ENCODE measurements around the gene SNAP29.
"Not testable (repeated sequence)": the region's sequence is repeated elsewhere in the genome, so short reads cannot be mapped to it uniquely, and the experiment has no call there.

The SNAP29 gene

DNA sequence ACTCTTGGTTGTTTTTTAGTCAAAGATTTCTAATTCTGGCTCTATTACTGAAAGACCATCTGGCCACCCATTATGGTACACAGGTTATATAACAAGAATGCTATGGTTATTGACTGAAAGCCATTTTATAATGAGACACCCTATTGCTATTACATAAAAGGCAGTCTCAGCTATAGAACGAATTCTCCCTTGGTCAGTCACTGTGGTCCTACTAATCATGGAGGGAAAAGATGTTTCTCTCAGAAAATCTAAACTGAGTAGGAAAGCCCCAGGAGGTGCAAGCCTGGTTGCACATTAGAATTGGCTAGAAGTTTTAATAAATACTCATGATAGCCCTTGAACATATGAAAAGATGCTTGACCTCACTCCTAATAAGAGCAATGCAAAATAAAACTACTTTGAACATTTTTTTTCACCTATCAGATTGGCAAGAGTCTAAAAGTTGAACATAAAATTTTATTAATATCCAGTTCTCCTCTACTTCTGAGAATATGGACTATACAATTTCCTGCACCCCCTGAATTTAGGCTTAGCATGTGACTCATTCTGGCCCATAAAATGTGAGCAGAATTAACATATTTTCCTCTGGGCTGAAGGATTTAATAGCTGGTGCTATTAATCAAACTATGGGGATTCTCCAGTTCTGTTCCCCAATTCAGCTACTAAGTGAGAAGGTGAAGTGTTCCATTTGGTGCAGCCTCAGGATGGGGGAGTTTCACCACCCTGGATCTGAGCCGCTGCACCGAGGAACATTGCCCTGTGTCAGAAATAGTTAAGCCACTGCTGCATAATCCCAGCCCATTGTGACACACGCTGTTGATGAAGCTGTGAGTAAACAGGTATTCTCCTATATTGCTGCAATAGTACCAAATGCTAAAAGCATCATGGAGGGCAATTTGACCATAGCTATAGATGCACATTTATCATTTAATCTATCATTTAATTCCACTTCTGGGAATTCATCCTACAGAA, 46.9 kb downstream of the SNAP29 start:
- Histone ChIP-seq H3K27me3 (ENCODE audit: insufficient read depth, low read length, poor library complexity, severe bottlenecking) (no peaks in the 10 kb centered on the region), H4K20me1 (ENCODE audit: insufficient read depth, low read length, poor library complexity, severe bottlenecking) (no peaks in the 10 kb centered on the region), H3K79me2 (ENCODE audit: insufficient read depth, low read length) (no peaks in the 10 kb centered on the region), H3F3A (ENCODE audit: low read depth) (no peaks in the 10 kb centered on the region), H3K4me3 (ENCODE audit: low read length, poor library complexity, severe bottlenecking) (no peak overlapping the region), H3K36me3 (ENCODE audit: insufficient read depth, low read length) (no peaks in the 10 kb centered on the region), H3K9me3 (ENCODE audit: insufficient read depth, low read depth, low read length) (no peaks in the 10 kb centered on the region), H3K9me2 (replicated peaks; ENCODE audit: low read depth, low read length) (no peaks in the 10 kb centered on the region), H3K9ac (ENCODE audit: low read depth, low read length, poor library complexity, severe bottlenecking) (no peak overlapping the region), H3K4me1 (ENCODE audit: insufficient read depth, low read length, poor library complexity, severe bottlenecking) (no peaks in the 10 kb centered on the region), H3K4me2 (ENCODE audit: low read depth, low read length, poor library complexity, severe bottlenecking) (no peak overlapping the region), H2AFZ (ENCODE audit: low read length) (no peak overlapping the region)
- TF ChIP-seq, protein P1, sequence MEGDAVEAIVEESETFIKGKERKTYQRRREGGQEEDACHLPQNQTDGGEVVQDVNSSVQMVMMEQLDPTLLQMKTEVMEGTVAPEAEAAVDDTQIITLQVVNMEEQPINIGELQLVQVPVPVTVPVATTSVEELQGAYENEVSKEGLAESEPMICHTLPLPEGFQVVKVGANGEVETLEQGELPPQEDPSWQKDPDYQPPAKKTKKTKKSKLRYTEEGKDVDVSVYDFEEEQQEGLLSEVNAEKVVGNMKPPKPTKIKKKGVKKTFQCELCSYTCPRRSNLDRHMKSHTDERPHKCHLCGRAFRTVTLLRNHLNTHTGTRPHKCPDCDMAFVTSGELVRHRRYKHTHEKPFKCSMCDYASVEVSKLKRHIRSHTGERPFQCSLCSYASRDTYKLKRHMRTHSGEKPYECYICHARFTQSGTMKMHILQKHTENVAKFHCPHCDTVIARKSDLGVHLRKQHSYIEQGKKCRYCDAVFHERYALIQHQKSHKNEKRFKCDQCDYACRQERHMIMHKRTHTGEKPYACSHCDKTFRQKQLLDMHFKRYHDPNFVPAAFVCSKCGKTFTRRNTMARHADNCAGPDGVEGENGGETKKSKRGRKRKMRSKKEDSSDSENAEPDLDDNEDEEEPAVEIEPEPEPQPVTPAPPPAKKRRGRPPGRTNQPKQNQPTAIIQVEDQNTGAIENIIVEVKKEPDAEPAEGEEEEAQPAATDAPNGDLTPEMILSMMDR (conservative IDR thresholded peaks at IDR 0.05; ENCODE audit: low read length): no peak
- TF ChIP-seq EZH2phosphoT487 (IDR thresholded peaks at IDR 0.05; ENCODE audit: borderline replicate concordance): no peak

- Histone ChIP-seq H4K20me1 (ENCODE audit: insufficient read depth, low read length, poor library complexity, severe bottlenecking) (no peaks in the 10 kb centered on the region), H3K9me2 (replicated peaks; ENCODE audit: low read depth, low read length) (no peaks in the 10 kb centered on the region), H3K9me3 (ENCODE audit: insufficient read depth, low read depth, low read length) (no peaks in the 10 kb centered on the region), H3K4me2 (ENCODE audit: low read depth, low read length, poor library complexity, severe bottlenecking) (no peak overlapping the region), H3K9ac (ENCODE audit: low read depth, low read length, poor library complexity, severe bottlenecking) (no peak overlapping the region), H3K4me3 (ENCODE audit: low read length, poor library complexity, severe bottlenecking) (no peak overlapping the region), H3K36me3 (ENCODE audit: insufficient read depth, low read length) (no peaks in the 10 kb centered on the region), H3K79me2 (ENCODE audit: insufficient read depth, low read length) (no peaks in the 10 kb centered on the region), H3F3A (ENCODE audit: low read depth) (no peaks in the 10 kb centered on the region), H3K27me3 (ENCODE audit: insufficient read depth, low read length, poor library complexity, severe bottlenecking) (no peaks in the 10 kb centered on the region), H2AFZ (ENCODE audit: low read length) (no peak overlapping the region), H3K4me1 (ENCODE audit: insufficient read depth, low read length, poor library complexity, severe bottlenecking) (no peaks in the 10 kb centered on the region)
- TF ChIP-seq, protein P1 (conservative IDR thresholded peaks at IDR 0.05; ENCODE audit: low read length): no peak
- no peak for TF ChIP-seq EZH2phosphoT487 (IDR thresholded peaks at IDR 0.05; ENCODE audit: borderline replicate concordance)
Measured at GRCh38 chr22:20906387-20906767, 47.6 kb downstream of the SNAP29 start.

DNA sequence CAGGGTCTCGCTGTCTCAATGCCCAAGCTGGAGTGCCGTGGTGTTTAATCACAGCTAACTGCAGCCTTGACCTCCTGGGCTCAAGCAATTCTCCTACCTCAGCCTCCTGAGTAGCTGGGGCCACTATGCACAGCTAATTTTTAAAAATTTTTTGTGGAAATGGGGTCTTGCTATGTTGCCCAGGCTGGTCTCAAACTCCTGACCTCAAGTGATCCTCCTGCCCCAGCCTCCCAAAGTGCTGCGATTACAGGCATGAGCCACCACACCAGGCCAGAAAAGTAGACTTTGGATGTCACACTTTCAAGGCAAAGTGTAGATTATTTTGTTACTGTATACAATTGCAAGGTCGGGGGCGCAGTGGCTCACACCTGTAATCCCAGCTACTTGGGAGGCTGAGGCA, 49.9 kb downstream of the SNAP29 start:
- not testable (repeated sequence) for H3K9ac ChIP-seq (ENCODE audit: low read depth, low read length, poor library complexity, severe bottlenecking); H4K20me1 ChIP-seq (ENCODE audit: insufficient read depth, low read length, poor library complexity, severe bottlenecking); H3K9me3 ChIP-seq (ENCODE audit: insufficient read depth, low read depth, low read length); H3K4me3 ChIP-seq (ENCODE audit: low read length, poor library complexity, severe bottlenecking); H3F3A ChIP-seq (ENCODE audit: low read depth); H3K4me2 ChIP-seq (ENCODE audit: low read depth, low read length, poor library complexity, severe bottlenecking); H3K27me3 ChIP-seq (ENCODE audit: insufficient read depth, low read length, poor library complexity, severe bottlenecking); H3K9me2 ChIP-seq (replicated peaks; ENCODE audit: low read depth, low read length); H3K36me3 ChIP-seq (ENCODE audit: insufficient read depth, low read length); H3K79me2 ChIP-seq (ENCODE audit: insufficient read depth, low read length); H2AFZ ChIP-seq (ENCODE audit: low read length); H3K4me1 ChIP-seq (ENCODE audit: insufficient read depth, low read length, poor library complexity, severe bottlenecking)

Data from Loucy (cell line).